Liver (tissue), 9 donors: ENCODE data around the gene ARHGEF2. TPM values are rescaled to one million over a fixed set of nuclear protein-coding genes. Genes with fewer than 3 reads are reported as not detected.

ENCODE experiments used
- DNase-seq: peaks from one replicate; pipeline ENCODE4 v3.0.0-alpha.2; 2017; ENCODE audit warnings: low spot score
- H3K27ac ChIP-seq, 2 donors: one replicate each; pipeline ENCODE4 v1.7.0; 2013; ENCODE audit warnings: inconsistent platforms in 2 of 2, low read length in 2 of 2, control low read depth in 1 of 2, low read depth in 1 of 2, mild to moderate bottlenecking in 1 of 2
- H3K27me3 ChIP-seq, 4 donors: one replicate each; pipeline versions ENCODE4 v1.6.1 to v1.7.0; 2013; ENCODE audit warnings: low read length in 3 of 4, inconsistent platforms in 1 of 4, mild to moderate bottlenecking in 1 of 4, moderate library complexity in 1 of 4; ENCODE audit not compliant: control insufficient read depth in 4 of 4, insufficient read depth in 4 of 4
- H3K36me3 ChIP-seq, 4 donors: one replicate each; pipeline versions ENCODE4 v1.6.1 to v1.7.0; 2013; ENCODE audit warnings: low read length in 3 of 4, mild to moderate bottlenecking in 3 of 4, low read depth in 1 of 4, moderate library complexity in 1 of 4; ENCODE audit not compliant: control insufficient read depth in 4 of 4, insufficient read depth in 3 of 4
- H3K4me1 ChIP-seq, 4 donors: one replicate each; pipeline versions ENCODE4 v1.6.1 to v1.7.0; 2013; ENCODE audit warnings: low read length in 3 of 4, mild to moderate bottlenecking in 3 of 4, moderate library complexity in 1 of 4; ENCODE audit not compliant: control insufficient read depth in 4 of 4, insufficient read depth in 4 of 4
- H3K4me3 ChIP-seq, 3 donors: one replicate each; pipeline versions ENCODE4 v1.6.1 to v1.7.0; 2013; ENCODE audit warnings: low read length in 3 of 3, control low read depth in 1 of 3, low read depth in 1 of 3, mild to moderate bottlenecking in 1 of 3
- H3K9ac ChIP-seq, 2 donors: one replicate each; pipeline ENCODE4 v1.7.0; 2013; ENCODE audit warnings: low read length in 2 of 2, mild to moderate bottlenecking in 2 of 2, moderate library complexity in 2 of 2, control low read depth in 1 of 2, low read depth in 1 of 2
- H3K9me3 ChIP-seq, 4 donors: one replicate each; pipeline versions ENCODE4 v1.6.1 to v1.7.0; 2013; ENCODE audit warnings: low read length in 3 of 4; ENCODE audit not compliant: control insufficient read depth in 4 of 4
- EGR1 ChIP-seq, 2 donors: IDR thresholded peaks; 2 replicates each; pipeline ENCODE4 v1.6.1; 2016 to 2018; ENCODE audit warnings: antibody characterized with exemption in 2 of 2, low read depth in 2 of 2
- FOXA1 ChIP-seq: IDR thresholded peaks from 2 replicates; pipeline ENCODE4 v1.6.1; 2016; ENCODE audit warnings: antibody characterized with exemption
- FOXA2 ChIP-seq: IDR thresholded peaks from 2 replicates; pipeline ENCODE4 v1.6.1; 2016; ENCODE audit warnings: antibody characterized with exemption
- GABPA ChIP-seq, 2 donors: IDR thresholded peaks in 1 of 2; conservative IDR thresholded peaks in 1 of 2; 2 replicates each; pipeline ENCODE4 v1.6.1; 2016; ENCODE audit warnings: antibody characterized with exemption in 2 of 2, mild to moderate bottlenecking in 1 of 2, moderate library complexity in 1 of 2
- HNF4A ChIP-seq, 2 donors: conservative IDR thresholded peaks; 2 replicates each; pipeline ENCODE4 v1.6.1; 2016; ENCODE audit warnings: antibody characterized with exemption in 2 of 2, mild to moderate bottlenecking in 2 of 2
- HNF4G ChIP-seq: IDR thresholded peaks from 2 replicates; pipeline ENCODE4 v1.6.1; 2016; ENCODE audit warnings: antibody characterized with exemption
- JUND ChIP-seq, 2 donors: IDR thresholded peaks; 2 replicates each; pipeline ENCODE4 v1.6.1; 2016; ENCODE audit warnings: antibody characterized with exemption in 2 of 2
- MAX ChIP-seq: IDR thresholded peaks from 2 replicates; pipeline ENCODE4 v1.6.1; 2016; ENCODE audit warnings: antibody characterized with exemption
- NR2F2 ChIP-seq: IDR thresholded peaks from 2 replicates; pipeline ENCODE4 v1.6.1; 2016; ENCODE audit warnings: antibody characterized with exemption
- RAD21 ChIP-seq, 2 donors: IDR thresholded peaks; 2 replicates each; pipeline ENCODE4 v1.6.1; 2016; ENCODE audit warnings: antibody characterized with exemption in 2 of 2, mild to moderate bottlenecking in 2 of 2
- RXRA ChIP-seq, 2 donors: IDR thresholded peaks; 2 replicates each; pipeline ENCODE4 v1.6.1; 2017 to 2018; ENCODE audit warnings: antibody characterized with exemption in 2 of 2, mild to moderate bottlenecking in 1 of 2
- SP1 ChIP-seq: IDR thresholded peaks from 2 replicates; pipeline ENCODE4 v1.6.1; 2018; ENCODE audit warnings: antibody characterized with exemption, mild to moderate bottlenecking
- TAF1 ChIP-seq: conservative IDR thresholded peaks from 2 replicates; pipeline ENCODE4 v1.6.1; 2016; ENCODE audit warnings: antibody characterized with exemption, mild to moderate bottlenecking
- YY1 ChIP-seq: IDR thresholded peaks from 2 replicates; pipeline ENCODE4 v1.6.1; 2016; ENCODE audit warnings: antibody characterized with exemption, mild to moderate bottlenecking
- ZBTB33 ChIP-seq: IDR thresholded peaks from 2 replicates; pipeline ENCODE4 v1.6.1; 2016; ENCODE audit warnings: antibody characterized with exemption
- WGBS: extraction: QIAGEN DNeasy Blood & Tissue Kit; methylation state at CpG from one replicate; pipeline ENCODE4 v1.1.7; 2013; 5-methylcytosine and 5-hydroxymethylcytosine counted together
- polyA plus RNA-seq, 2 donors: library from polyadenylated mRNA; stranded (reverse) in 1 of 2; unstranded in 1 of 2; fragments of 200-250 nt in 1 of 2; fragments of >200 nt in 1 of 2; fragmentation: Nextera tagmentation in 1 of 2; extraction: Ambion mirVana in 1 of 2; gene quantifications; one replicate each; pipeline versions ENCODE4 v1.2.1 to v1.2.3, GENCODE V29; 2013 to 2015
- total RNA-seq, 2 donors: library from RNA; depleted of rRNA; stranded (reverse); fragments of >200 nt; gene quantifications; one replicate each; pipeline ENCODE4 v1.2.3, GENCODE V29; 2014
- TF ChIP-seq, protein P1 (sequence below): fragments of 150-350 bp; IDR thresholded peaks from 2 replicates; pipeline ENCODE4 v1.5.1; 2017; ENCODE audit warnings: improper control_type of control experiment, low read depth, low read length; ENCODE audit not compliant: missing input control
- TF ChIP-seq, protein P2 (sequence below): IDR thresholded peaks from 2 replicates; pipeline ENCODE4 v1.6.1; 2016; ENCODE audit warnings: antibody characterized with exemption
- TF ChIP-seq, protein P3 (sequence below): IDR thresholded peaks from 2 replicates; pipeline ENCODE4 v1.6.1; 2016; ENCODE audit warnings: antibody characterized with exemption, mild to moderate bottlenecking
- donor health status: healthy.
- donor health status: healthy.
- donor health status: healthy.
- donor health status: healthy.
- donor health status: healthy.

Gene ARHGEF2
- total and polyA plus RNA-seq, 4 donors = 3.2 to 59.1 (median 10.3) TPM

DNA sequence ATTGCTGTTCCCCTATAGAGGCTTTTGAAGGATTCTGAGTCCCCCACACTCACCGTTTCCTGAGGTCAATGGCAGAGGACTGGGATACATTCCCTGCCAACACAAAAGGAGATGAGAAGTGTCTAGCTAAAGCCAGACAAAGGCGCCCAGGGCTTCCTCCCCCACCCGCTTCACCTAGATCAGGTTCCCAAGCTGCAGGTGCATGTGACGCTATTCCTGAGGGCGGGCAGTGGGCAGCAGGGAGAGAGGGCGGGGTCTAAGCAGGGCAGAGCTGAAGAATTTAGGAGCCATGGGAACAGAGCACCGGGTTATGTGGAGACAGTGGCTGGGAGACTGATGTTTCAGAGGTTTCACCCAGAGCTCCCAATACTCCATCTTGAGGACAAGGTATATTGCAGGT, 6.0 kb upstream of the ARHGEF2 start:
- Histone ChIP-seq H3K4me3 (no peak overlapping the region), H3K27me3 (no peaks in the 10 kb centered on the region), H3K9ac (no peak overlapping the region), H3K27ac (no peak overlapping the region), H3K9me3 (no peaks in the 10 kb centered on the region), H3K36me3 (no peaks in the 10 kb centered on the region), H3K4me1 (peaks cover 0 to 8% (median 3%) of the 10 kb centered on the region in 4 donors)
- WGBS = 89% methylated on average over 7 of the region's 7 CpGs
- TF ChIP-seq RXRA (IDR thresholded peaks at IDR 0.05) (no peak), EGR1 (IDR thresholded peaks at IDR 0.05; ENCODE audit: low read depth in 2 of 2) (no peak), TAF1 (no peak)
- DNase-seq = no peak

DNA sequence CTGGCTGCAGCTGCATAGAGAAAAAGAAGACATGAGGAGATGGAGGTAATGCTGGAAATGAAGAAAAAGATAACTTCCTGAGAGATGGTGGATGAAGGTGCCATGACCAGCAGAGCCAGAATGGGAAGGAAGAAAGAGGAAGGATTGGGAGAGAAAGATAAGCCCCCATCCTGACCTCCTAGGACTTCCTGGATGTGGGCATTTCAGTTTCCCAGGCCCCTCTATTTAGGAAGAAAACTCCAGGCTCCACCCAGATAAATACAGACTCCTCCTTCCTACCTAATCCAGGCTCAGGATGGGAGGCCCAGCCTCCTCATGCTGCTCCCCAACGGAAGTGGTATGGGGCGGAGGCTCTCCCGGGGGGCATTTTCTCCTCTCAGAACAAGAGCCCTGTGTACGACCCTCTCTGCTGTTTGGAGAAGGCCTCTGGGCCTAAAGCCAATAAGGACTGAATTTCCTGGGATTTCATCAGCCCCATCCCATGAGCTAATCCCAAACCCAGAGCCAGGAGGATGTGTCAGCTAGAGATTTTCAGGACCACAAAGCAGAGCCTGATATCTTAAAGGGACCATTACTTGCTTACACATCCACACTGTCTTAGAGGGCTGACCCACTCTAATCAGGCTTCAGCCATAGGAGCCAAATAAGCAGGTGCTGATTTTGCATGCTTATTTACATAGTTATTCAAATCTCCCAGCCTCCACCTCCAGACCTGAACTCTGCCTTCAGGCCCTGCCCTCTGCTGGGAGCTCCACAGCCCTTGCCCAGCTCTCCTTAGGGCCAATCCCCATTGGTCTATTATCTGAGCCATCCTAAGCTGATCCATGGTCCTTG, 5.1 kb upstream of the ARHGEF2 start:
- H3K27me3 ChIP-seq = no peaks in the 10 kb centered on the region
- WGBS = 60% methylated on average over 4 of the region's 4 CpGs
- H3K36me3 ChIP-seq = no peaks in the 10 kb centered on the region
- H3K9me3 ChIP-seq = no peaks in the 10 kb centered on the region
- no peak for DNase-seq
- no peak overlapping the region for H3K9ac ChIP-seq
- TF ChIP-seq EGR1 (IDR thresholded peaks at IDR 0.05; ENCODE audit: low read depth in 2 of 2) (no peak), NR2F2 (no peak), JUND (IDR thresholded peaks at IDR 0.05) (no peak), ZBTB33 (no peak), GABPA (IDR thresholded peaks at IDR 0.05 in 1 of 2, conservative IDR thresholded peaks at IDR 0.05 in 1 of 2) (no peak), RXRA (IDR thresholded peaks at IDR 0.05) (no peak), RAD21 (IDR thresholded peaks at IDR 0.05) (peak in 1 of 2 donors; percentile 22), MAX (no peak), FOXA1 (no peak), HNF4A (conservative IDR thresholded peaks at IDR 0.05) (peak in 1 of 2 donors; percentile 14), TAF1 (no peak), HNF4G (no peak), SP1 (no peak), YY1 (no peak), FOXA2 (peak; percentile 15)
- TF ChIP-seq, protein P1, sequence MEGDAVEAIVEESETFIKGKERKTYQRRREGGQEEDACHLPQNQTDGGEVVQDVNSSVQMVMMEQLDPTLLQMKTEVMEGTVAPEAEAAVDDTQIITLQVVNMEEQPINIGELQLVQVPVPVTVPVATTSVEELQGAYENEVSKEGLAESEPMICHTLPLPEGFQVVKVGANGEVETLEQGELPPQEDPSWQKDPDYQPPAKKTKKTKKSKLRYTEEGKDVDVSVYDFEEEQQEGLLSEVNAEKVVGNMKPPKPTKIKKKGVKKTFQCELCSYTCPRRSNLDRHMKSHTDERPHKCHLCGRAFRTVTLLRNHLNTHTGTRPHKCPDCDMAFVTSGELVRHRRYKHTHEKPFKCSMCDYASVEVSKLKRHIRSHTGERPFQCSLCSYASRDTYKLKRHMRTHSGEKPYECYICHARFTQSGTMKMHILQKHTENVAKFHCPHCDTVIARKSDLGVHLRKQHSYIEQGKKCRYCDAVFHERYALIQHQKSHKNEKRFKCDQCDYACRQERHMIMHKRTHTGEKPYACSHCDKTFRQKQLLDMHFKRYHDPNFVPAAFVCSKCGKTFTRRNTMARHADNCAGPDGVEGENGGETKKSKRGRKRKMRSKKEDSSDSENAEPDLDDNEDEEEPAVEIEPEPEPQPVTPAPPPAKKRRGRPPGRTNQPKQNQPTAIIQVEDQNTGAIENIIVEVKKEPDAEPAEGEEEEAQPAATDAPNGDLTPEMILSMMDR = no peak
- TF ChIP-seq, protein P2, sequence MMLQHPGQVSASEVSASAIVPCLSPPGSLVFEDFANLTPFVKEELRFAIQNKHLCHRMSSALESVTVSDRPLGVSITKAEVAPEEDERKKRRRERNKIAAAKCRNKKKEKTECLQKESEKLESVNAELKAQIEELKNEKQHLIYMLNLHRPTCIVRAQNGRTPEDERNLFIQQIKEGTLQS = no peak
- TF ChIP-seq, protein P3, sequence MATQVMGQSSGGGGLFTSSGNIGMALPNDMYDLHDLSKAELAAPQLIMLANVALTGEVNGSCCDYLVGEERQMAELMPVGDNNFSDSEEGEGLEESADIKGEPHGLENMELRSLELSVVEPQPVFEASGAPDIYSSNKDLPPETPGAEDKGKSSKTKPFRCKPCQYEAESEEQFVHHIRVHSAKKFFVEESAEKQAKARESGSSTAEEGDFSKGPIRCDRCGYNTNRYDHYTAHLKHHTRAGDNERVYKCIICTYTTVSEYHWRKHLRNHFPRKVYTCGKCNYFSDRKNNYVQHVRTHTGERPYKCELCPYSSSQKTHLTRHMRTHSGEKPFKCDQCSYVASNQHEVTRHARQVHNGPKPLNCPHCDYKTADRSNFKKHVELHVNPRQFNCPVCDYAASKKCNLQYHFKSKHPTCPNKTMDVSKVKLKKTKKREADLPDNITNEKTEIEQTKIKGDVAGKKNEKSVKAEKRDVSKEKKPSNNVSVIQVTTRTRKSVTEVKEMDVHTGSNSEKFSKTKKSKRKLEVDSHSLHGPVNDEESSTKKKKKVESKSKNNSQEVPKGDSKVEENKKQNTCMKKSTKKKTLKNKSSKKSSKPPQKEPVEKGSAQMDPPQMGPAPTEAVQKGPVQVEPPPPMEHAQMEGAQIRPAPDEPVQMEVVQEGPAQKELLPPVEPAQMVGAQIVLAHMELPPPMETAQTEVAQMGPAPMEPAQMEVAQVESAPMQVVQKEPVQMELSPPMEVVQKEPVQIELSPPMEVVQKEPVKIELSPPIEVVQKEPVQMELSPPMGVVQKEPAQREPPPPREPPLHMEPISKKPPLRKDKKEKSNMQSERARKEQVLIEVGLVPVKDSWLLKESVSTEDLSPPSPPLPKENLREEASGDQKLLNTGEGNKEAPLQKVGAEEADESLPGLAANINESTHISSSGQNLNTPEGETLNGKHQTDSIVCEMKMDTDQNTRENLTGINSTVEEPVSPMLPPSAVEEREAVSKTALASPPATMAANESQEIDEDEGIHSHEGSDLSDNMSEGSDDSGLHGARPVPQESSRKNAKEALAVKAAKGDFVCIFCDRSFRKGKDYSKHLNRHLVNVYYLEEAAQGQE = no peak
- no peak overlapping the region for H3K4me3 ChIP-seq
- H3K4me1 ChIP-seq = peaks cover 0 to 6% (median 3%) of the 10 kb centered on the region in 4 donors
- H3K27ac ChIP-seq = no peak overlapping the region
